Activated T-cell treated with anti-CD3 and anti-CD28 coated beads, Interleukin-2, amount 50 U/mL, for 24 hours (primary cell): Measurements from ENCODE around the gene BARX1.
"Not testable (repeated sequence)": the region's sequence is repeated elsewhere in the genome, so short reads cannot be mapped to it uniquely, and the experiment has no call there.

Source experiments
- DNase-seq: peaks from one replicate; pipeline ENCODE4 v3.0.0-alpha.2; 2020
- H3K27ac Mint-ChIP-seq: 2 replicates; pipeline ENCODE4 v1.8.0; 2020; ENCODE audit warnings: mild to moderate bottlenecking, mixed read lengths
- H3K27me3 Mint-ChIP-seq: 2 replicates; pipeline ENCODE4 v1.8.0; 2020; ENCODE audit warnings: mixed read lengths
- H3K36me3 Mint-ChIP-seq: 2 replicates; pipeline ENCODE4 v1.8.0; 2020; ENCODE audit warnings: low read depth, mixed read lengths
- H3K4me1 Mint-ChIP-seq: 2 replicates; pipeline ENCODE4 v1.8.0; 2020; ENCODE audit warnings: low read depth, mixed read lengths
- H3K4me3 Mint-ChIP-seq: 2 replicates; pipeline ENCODE4 v1.8.0; 2020; ENCODE audit warnings: mild to moderate bottlenecking, moderate library complexity, mixed read lengths
- H3K9me3 Mint-ChIP-seq: 2 replicates; pipeline ENCODE4 v1.8.0; 2020; ENCODE audit warnings: mixed read lengths

The BARX1 gene

DNA sequence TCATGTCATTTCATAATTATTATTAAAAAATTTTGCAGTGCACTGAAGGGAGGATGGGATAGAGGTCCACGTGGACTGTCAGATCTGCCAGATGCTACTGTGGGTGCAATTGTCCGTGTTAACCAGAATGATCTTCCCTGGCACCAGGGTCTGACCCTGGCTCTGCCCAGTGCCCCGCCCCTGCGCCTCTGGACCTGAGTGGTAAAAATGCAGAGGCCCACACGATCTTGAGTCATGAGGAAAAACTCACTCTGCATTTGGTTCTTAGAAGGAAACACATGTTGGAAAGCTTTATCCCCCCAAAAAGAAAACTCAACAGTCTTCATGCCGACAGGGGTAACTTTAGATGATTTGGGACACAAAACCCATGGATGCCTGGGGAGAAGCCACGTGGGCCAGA is 20.1 kb upstream of the BARX1 start:
- Mint-ChIP-seq H3K9me3 (peaks cover 8% of the 10 kb centered on the region), H3K4me3 (no peak overlapping the region), H3K4me1 (no peaks in the 10 kb centered on the region), H3K27me3 (peaks cover 36% of the 10 kb centered on the region), H3K36me3 (no peaks in the 10 kb centered on the region), H3K27ac (no peak overlapping the region)
- no peak for DNase-seq

DNA sequence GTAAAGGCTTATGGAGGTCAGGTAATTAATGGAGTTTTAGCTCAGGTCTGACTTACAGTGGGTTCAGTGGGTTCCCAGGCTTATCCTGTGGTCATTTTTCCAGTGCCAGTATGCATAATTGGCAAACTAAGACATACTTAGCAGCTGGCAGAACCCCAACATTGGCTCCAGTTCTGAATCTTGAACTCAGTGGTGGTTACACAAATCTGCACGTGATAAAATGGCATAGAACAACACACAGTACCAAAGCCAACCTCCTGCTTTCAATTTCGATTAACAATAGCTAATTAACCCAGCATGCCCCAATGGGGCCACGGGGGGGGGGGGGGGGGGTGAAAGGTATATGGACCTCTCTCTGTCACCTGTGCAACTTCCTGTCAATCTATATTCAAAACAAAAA is 19.0 kb upstream of the BARX1 start:
- peaks cover 8% of the 10 kb centered on the region for H3K9me3 Mint-ChIP-seq
- H3K4me1 Mint-ChIP-seq: no peaks in the 10 kb centered on the region
- H3K27ac Mint-ChIP-seq: no peak overlapping the region
- no peak for DNase-seq
- H3K27me3 Mint-ChIP-seq: peaks cover 24% of the 10 kb centered on the region
- no peaks in the 10 kb centered on the region for H3K36me3 Mint-ChIP-seq
- no peak overlapping the region for H3K4me3 Mint-ChIP-seq

DNA sequence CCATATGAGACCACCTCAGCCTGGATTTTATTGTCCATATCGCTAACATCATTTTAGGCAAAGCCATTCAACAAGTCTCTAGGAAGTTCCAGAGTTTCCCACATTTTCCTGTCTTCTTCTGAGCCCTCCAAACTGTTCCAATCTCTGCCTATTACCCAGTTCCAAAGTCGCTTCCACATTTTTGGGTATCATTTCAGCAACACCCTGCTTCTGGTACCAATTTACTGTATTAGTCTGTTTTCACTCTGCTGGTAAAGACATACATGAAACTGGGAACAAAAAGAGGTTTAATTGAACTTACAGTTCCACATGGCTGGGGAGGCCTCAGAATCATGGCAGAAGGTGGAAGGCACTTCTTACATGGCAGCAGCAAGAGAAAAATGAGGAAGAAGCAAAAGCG is 17.5 kb upstream of the BARX1 start:
- peaks cover 19% of the 10 kb centered on the region for H3K27me3 Mint-ChIP-seq
- not testable (repeated sequence) for DNase-seq, H3K27ac Mint-ChIP-seq, H3K36me3 Mint-ChIP-seq, H3K4me3 Mint-ChIP-seq, H3K9me3 Mint-ChIP-seq, H3K4me1 Mint-ChIP-seq

DNA sequence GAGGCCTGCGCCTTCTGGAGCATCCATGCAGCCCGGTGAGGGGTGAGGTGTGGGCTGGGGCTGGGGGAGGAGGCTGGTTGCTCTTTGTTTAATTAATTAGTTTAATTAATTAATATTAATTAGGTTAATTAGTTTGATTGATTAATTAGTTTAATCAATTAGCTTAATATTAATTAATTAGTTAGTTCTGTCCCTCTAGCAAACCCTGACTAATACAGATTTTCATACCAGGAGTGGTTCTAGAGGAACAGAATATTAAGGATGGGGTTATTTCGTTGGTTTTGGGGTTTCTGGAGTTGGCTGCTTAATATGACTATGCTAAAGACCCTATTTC is 14.1 kb upstream of the BARX1 start:
- Mint-ChIP-seq H3K4me1 (no peaks in the 10 kb centered on the region), H3K27me3 (peaks cover 23% of the 10 kb centered on the region), H3K4me3 (no peak overlapping the region), H3K36me3 (no peaks in the 10 kb centered on the region), H3K9me3 (peaks cover 8% of the 10 kb centered on the region), H3K27ac (no peak overlapping the region)
- no peak for DNase-seq

DNA sequence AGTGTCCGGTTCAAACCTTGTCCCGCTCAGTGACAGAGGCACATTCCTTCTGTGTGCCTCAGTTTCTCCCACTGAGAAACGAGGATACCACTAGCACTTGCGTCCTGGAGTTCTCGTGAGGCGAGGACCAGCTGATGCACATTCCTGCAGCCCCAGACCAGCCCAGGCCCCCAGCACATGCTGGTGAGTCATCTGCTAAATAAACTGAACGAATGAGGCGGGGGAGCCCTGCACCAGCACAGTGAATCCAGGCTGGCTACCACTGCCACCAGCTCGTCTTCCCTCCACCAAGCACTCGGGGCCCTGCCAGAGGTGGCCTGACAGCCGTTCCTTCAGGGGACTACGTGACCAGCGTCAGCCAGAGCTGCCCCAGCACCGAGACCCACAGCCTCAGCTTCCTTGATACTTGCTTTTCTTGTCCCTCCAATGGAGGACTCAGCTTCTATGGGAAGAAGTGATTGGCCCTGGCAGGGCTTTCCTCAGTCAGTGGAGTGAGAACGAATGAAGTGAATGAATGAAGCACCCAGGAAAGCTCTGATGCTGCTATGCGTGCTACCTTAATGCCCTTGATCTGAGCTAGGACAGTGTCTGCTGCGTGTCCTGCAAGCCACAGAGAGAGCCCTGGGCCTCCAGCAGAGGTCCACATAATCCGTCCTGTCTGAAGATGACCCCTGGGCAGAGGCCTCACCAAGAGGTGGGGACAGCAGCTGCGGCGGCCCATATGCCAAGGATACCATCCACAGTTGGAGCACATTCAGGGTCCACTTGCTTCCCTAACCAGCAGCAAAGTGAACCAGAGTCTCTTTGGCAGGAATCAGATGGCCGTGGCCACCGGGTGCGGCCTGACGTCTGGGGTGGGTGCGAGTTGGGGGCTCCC is 13.5 kb upstream of the BARX1 start:
- no peak overlapping the region for H3K4me3 Mint-ChIP-seq
- peaks cover 25% of the 10 kb centered on the region for H3K27me3 Mint-ChIP-seq
- no peaks in the 10 kb centered on the region for H3K4me1 Mint-ChIP-seq
- no peaks in the 10 kb centered on the region for H3K36me3 Mint-ChIP-seq
- peaks cover 8% of the 10 kb centered on the region for H3K9me3 Mint-ChIP-seq
- no peak overlapping the region for H3K27ac Mint-ChIP-seq
- no peak for DNase-seq

DNA sequence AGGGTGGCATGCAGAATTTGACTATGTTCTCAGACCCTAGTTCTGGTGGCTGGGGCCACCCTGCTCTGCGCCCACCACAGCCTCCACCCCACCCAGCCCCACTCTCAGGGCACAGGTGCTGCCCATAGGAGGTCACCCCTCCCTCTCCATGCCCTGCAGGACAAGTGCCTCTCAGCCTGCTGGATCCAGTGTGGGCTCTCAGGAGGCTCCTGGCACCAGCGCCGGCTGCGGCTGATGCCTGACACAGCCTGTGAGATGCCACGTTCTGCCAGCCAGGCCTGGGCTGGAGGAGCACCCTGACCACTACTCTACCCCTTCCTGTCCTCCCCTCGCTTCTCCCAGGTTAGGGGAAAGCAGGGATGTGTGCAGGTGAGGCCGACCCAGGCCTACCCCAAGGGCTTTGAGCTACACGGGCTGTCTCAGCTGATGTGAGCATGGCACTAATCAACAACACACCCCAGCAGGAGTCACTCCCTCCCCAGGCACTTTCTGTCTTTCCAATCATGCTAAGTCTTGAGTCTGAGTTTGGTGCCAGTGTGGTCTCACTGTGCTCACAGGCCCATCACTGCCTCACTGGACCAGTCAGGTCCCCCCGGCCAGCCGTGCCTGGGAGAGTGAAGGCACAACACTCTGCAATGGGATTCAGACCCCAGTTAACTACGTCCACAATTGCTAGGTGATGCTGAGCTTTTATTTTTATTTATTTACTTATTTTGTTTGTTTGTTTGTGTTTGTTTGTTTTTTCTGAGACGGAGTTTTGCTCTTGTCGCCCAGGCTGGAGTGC is 12.1 kb upstream of the BARX1 start:
- DNase-seq: no peak
- Mint-ChIP-seq H3K4me3 (no peak overlapping the region), H3K27me3 (peaks cover 30% of the 10 kb centered on the region), H3K36me3 (no peaks in the 10 kb centered on the region), H3K4me1 (peaks cover 11% of the 10 kb centered on the region), H3K9me3 (peaks cover under 1% of the 10 kb centered on the region), H3K27ac (no peak overlapping the region)

DNA sequence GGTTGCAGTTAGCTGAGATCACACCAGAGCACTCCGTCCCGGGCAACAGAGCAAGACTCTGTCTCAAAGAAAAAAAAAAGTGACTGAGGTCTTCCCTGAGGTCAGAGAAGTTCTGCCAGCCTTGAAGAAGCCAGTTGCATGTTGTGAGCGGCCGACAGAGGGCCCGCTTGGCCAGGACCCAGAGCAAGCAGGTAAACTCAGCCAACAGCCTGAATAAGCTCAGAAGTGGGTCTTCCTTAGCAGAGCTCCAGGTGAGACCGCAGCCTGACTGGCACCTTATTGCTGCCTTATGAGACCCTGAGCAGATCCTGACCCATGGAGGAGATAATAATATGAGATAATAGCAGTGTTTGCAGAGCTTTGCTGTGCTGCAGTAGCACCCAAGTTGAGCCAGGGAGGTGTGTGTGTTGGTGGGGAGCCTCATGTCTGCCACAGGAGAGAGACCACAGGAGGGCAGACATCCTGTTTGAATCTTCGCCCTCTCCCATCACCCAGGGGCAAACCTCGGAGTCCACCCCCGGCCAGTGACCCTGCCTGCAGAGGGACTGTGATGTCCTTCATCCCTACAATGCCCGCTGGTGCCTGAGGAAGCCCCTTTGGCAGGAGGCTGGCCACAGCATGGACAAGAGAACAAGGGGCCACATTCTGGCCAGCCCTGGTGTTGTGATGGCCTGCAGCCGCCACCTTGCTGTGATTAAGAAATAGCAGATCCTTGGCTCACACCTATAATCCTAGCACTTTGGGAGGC is 10.8 kb upstream of the BARX1 start:
- Mint-ChIP-seq H3K27ac (no peak overlapping the region), H3K4me1 (peaks cover 19% of the 10 kb centered on the region), H3K9me3 (no peaks in the 10 kb centered on the region), H3K27me3 (peaks cover 37% of the 10 kb centered on the region), H3K4me3 (no peak overlapping the region), H3K36me3 (no peaks in the 10 kb centered on the region)
- no peak for DNase-seq

DNA sequence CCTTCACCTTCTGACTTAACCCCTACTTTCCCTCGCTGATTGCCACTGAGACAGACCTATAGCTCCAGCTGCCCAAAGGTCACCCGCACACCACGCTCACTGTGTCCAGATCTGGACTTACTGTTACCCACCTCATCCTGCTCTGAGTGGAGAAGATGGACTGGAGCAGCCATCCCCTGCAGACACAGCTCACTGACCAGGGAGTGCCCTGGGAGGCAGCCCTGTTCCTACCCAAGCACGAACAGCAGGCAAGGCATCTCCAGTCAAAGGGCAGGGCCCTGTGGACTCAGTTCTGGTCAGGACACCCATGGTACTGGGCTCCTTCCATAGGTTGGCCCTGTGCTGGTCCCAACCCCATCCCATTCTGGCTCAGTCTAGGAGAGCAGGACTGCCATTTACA is 9.5 kb upstream of the BARX1 start:
- DNase-seq: peak; percentile 20
- Mint-ChIP-seq H3K4me3 (no peak overlapping the region), H3K9me3 (no peaks in the 10 kb centered on the region), H3K4me1 (peaks cover 28% of the 10 kb centered on the region), H3K27me3 (peaks cover 51% of the 10 kb centered on the region), H3K36me3 (no peaks in the 10 kb centered on the region), H3K27ac (no peak overlapping the region)

DNA sequence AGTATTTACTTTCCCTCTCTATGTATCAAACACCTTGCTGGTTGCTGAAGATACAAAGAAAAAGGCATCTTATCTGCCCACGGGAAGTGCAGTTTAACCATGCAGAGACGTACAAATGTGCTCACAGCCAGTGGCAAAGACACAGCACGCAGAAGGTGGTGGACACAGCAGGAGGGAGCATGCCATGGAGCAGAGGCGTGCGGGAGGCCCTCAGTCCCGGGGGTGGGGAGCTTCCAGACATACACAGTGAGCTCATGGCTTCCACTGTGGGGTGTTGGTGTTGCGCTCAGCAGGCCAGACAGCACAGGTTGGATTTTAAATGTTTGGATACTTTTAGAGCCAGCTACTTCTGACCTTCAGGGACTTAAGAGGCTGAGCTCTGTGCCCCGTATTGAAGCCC is 8.8 kb upstream of the BARX1 start:
- peaks cover 56% of the 10 kb centered on the region for H3K27me3 Mint-ChIP-seq
- H3K36me3 Mint-ChIP-seq: no peaks in the 10 kb centered on the region
- peaks cover 33% of the 10 kb centered on the region for H3K4me1 Mint-ChIP-seq
- H3K27ac Mint-ChIP-seq: no peak overlapping the region
- peak; percentile 26 for DNase-seq
- H3K9me3 Mint-ChIP-seq: no peaks in the 10 kb centered on the region
- no peak overlapping the region for H3K4me3 Mint-ChIP-seq

DNA sequence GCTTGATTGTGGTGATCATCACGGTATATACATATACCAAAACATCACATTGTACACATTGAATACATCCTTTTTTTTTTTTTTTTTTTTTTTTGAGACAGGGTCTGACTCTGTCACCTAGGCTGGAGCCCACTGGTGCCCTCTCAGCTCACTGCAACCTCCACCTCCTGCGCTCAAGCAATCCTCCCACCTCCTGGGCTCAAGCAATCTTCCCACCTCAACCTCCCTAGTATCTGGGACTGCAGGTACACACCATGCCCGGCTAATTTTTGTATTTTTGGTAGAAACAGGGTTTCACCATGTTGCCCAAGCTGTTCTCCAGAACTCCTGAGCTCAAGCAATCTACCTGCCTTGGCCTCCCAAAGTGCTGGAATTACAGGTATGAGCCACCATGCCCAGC is 8.3 kb upstream of the BARX1 start:
- H3K36me3 Mint-ChIP-seq, DNase-seq, H3K27ac Mint-ChIP-seq, H3K4me3 Mint-ChIP-seq, H3K9me3 Mint-ChIP-seq: not testable (repeated sequence)
- H3K4me1 Mint-ChIP-seq: peaks cover 36% of the 10 kb centered on the region
- H3K27me3 Mint-ChIP-seq: peaks cover 56% of the 10 kb centered on the region

DNA sequence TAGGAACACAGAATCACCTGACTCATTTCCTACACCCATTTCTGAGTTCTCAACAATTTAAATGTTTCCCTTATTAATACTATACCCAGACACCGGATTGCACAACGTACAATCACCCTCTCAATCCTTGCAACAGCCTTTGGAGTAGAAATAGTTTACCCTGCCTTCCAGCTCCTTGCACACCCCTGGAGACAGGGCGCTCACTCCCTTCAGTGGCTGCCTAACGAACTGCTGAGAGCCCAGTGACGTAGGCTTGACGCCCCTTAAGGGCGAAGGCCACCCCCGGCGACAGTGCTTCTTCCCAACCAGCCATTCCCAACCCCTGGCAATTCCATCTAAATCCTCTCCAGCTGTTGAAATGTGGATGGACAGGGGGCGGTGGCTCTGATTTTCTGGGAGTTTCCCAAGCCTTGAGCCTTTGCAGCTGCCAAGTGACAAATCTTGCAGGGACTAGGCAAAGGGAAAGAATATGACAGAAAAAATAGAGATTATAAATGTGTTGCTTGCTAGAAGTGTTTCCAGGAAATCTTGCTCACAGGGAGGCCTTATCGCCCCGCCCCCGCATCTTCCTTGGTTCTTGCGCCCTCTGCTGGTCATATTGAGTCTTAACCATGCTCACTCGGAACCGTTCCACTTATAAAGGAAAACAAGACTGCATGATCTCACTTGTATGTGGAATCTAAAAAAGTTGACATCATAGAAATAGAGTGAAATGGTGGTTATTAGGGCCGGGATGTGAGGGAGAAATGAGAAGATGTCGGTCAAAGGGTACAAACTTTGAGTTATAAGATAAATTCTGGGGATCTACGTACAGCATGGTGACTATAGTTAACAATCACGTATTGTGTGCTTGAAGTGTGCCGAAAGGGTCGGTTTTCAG is 7.6 kb upstream of the BARX1 start:
- DNase-seq: peak; percentile 80
- no peaks in the 10 kb centered on the region for H3K9me3 Mint-ChIP-seq
- H3K4me1 Mint-ChIP-seq: peaks cover 38% of the 10 kb centered on the region
- H3K4me3 Mint-ChIP-seq: no peak overlapping the region
- peaks cover 60% of the 10 kb centered on the region for H3K27me3 Mint-ChIP-seq
- peak overlapping the region; percentile 49 for H3K27ac Mint-ChIP-seq
- no peaks in the 10 kb centered on the region for H3K36me3 Mint-ChIP-seq

DNA sequence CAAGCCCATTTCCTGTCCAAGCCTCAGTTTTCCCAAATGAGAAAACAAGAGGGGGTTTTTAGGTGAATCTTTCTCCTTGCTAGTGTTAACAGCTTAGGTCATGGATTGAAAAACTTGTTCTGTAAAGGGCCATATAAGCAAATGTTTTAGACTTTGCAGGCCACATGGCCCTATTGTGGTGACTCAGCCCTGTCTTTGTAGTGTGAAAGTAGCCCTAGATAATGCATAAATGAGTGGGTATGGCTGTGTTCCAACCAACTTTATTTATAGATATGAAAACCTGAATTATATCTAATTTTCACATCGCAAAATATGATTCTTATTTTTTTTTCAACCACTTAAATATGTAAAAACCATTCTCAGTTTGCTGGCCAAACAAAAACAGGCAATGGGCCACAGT is 6.9 kb upstream of the BARX1 start:
- H3K4me3 Mint-ChIP-seq: no peak overlapping the region
- H3K4me1 Mint-ChIP-seq: peaks cover 38% of the 10 kb centered on the region
- H3K9me3 Mint-ChIP-seq: no peaks in the 10 kb centered on the region
- H3K27me3 Mint-ChIP-seq: peaks cover 64% of the 10 kb centered on the region
- H3K27ac Mint-ChIP-seq: no peak overlapping the region
- DNase-seq: no peak
- H3K36me3 Mint-ChIP-seq: no peaks in the 10 kb centered on the region

DNA sequence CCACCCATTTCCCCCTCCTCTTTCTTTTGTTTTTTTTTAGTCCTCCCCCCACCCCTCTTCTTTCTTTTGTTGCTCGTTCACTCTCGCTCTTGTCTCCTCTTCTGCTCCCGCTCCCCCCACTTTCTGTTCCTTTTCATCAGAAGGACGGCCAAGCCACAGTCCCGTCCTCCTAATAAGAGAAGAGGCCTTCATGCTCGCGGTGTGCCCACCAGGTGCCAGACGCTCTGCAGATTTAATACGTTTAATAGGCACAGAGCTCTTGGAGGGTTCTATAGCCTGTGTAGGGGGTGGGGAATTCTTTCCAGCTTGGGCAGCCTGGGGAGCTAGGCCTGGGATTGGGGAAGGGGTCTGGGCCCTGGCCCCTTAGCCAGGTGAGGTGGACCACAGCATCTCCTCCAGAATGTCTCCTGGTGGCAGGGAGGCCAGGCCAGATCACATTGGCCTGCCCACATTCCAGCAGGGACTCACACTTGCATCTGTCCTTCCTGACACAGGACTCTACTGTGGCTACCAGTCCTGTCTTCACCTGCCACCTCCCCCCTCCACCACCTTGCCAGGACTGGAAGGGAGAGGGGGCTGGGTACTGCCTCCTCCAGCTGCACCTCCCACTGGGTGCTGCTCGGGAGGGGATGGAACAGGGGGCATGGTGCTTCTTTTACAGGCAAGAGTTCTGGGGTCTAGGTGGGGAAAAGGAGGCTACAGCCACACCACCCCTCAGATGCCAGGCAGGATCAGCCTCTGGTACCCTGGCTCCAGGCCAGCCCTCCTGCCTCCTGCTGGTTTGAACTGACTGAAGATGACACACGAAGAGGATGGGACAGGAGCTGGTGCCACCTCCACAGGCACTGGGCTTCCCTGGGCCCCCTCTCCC is 6.1 kb upstream of the BARX1 start:
- DNase-seq: no peak
- peaks cover 69% of the 10 kb centered on the region for H3K27me3 Mint-ChIP-seq
- H3K4me1 Mint-ChIP-seq: peaks cover 40% of the 10 kb centered on the region
- no peak overlapping the region for H3K4me3 Mint-ChIP-seq
- no peak overlapping the region for H3K27ac Mint-ChIP-seq
- H3K9me3 Mint-ChIP-seq: no peaks in the 10 kb centered on the region
- H3K36me3 Mint-ChIP-seq: no peaks in the 10 kb centered on the region
